B cell (primary cell): ENCODE data around the gene MPIG6B. TPM values are rescaled to one million over a fixed set of nuclear protein-coding genes. Genes with fewer than 3 reads are reported as not detected.

Experiments
- ATAC-seq: fragments of 200-7000 bp; cut with Tn5 transposase; one replicate; pipeline ENCODE4 v1.10.0; 2021; ENCODE audit warnings: low read depth, mild to moderate bottlenecking, moderate number of reproducible peaks, moderate library complexity
- CTCF ChIA-PET: fragments of 350-600 bp; sonication (Branson Sonifier 250); formaldehyde crosslinking; loops from one replicate; lab custom pipeline; 2021; ENCODE audit warnings: antibody characterized with exemption, inconsistent platforms; lab: Charles Lee
- POLR2A ChIA-PET: fragments of 350-600 bp; sonication (Branson Sonifier 250); formaldehyde crosslinking; loops from one replicate; lab custom pipeline; 2021; ENCODE audit warnings: antibody characterized with exemption; lab: Charles Lee
- DNase-seq: peaks from one replicate; pipeline ENCODE4 v3.0.0; 2013
- H2AFZ ChIP-seq: 2 replicates; pipeline ENCODE4 v1.6.1; 2012; ENCODE audit warnings: mild to moderate bottlenecking, low read depth, low read length; ENCODE audit not compliant: insufficient read depth, poor library complexity, severe bottlenecking
- H3K27ac ChIP-seq, 2 donors: 1 replicate in 1 of 2; 2 replicates in 1 of 2; pipeline ENCODE4 v1.5.1; 2012 to 2013; ENCODE audit warnings: low read length in 2 of 2, mild to moderate bottlenecking in 2 of 2, moderate library complexity in 1 of 2
- H3K27me3 ChIP-seq, 4 experiments: fragments of 200-600 bp in 1 of 4; sonication (generic) in 1 of 4; replicated peaks in 1 of 4; 1 replicate in 2 of 4; 2 replicates in 2 of 4; pipeline versions ENCODE4 v1.6.1 to v1.7.0; 2013 to 2016; ENCODE audit warnings: low read length in 3 of 4, mild to moderate bottlenecking in 2 of 4, mixed read lengths in 1 of 4, moderate library complexity in 1 of 4; ENCODE audit not compliant: insufficient read depth in 4 of 4, control insufficient read depth in 3 of 4; ENCODE audit errors: control extremely low read depth in 1 of 4
- H3K36me3 ChIP-seq, 2 experiments: replicated peaks in 1 of 2; 1 replicate in 1 of 2; 2 replicates in 1 of 2; pipeline versions ENCODE4 v1.6.1 to v1.7.1; 2013; ENCODE audit warnings: low read length in 1 of 2; ENCODE audit not compliant: insufficient read depth in 2 of 2, control insufficient read depth in 1 of 2; ENCODE audit errors: control extremely low read depth in 1 of 2, extremely low read depth in 1 of 2
- H3K4me1 ChIP-seq, 2 donors: fragments of 200-600 bp in 1 of 2; sonication (generic) in 1 of 2; 1 replicate in 1 of 2; 2 replicates in 1 of 2; pipeline versions ENCODE4 v1.5.1 to v1.6.1; 2013 to 2017; ENCODE audit warnings: low read length in 2 of 2; ENCODE audit not compliant: control insufficient read depth in 2 of 2, insufficient read depth in 2 of 2
- H3K4me2 ChIP-seq: replicated peaks from 2 replicates; pipeline ENCODE3; 2012; ENCODE audit warnings: mild to moderate bottlenecking, low read depth, low read length; ENCODE audit not compliant: poor library complexity, severe bottlenecking
- H3K4me3 ChIP-seq, 5 experiments: fragments of 200-600 bp in 1 of 5; sonication (generic) in 1 of 5; 1 replicate in 3 of 5; 2 replicates in 2 of 5; pipeline versions ENCODE4 v1.5.1 to v1.7.0; 2011 to 2016; ENCODE audit warnings: low read length in 4 of 5, mild to moderate bottlenecking in 4 of 5, low read depth in 2 of 5, control low read depth in 1 of 5, moderate library complexity in 1 of 5; ENCODE audit not compliant: insufficient read depth in 1 of 5; ENCODE audit errors: control extremely low read depth in 1 of 5, extremely low read depth in 1 of 5
- H3K79me2 ChIP-seq: fragments of 200-600 bp; sonication (generic); one replicate; pipeline ENCODE4 v1.6.0; 2016; ENCODE audit warnings: low read length; ENCODE audit not compliant: control insufficient read depth, insufficient read depth
- H3K9ac ChIP-seq: fragments of 200-600 bp; sonication (generic); 2 replicates; pipeline ENCODE4 v1.6.1; 2017; ENCODE audit warnings: mild to moderate bottlenecking, low read length, moderate library complexity
- H3K9me3 ChIP-seq, 3 donors: one replicate each; pipeline versions ENCODE4 v1.6.1 to v1.7.1; 2013; ENCODE audit warnings: low read length in 2 of 3; ENCODE audit not compliant: control insufficient read depth in 2 of 3, insufficient read depth in 1 of 3; ENCODE audit errors: control extremely low read depth in 1 of 3
- H4K20me1 ChIP-seq: 2 replicates; pipeline ENCODE4 v1.6.0; 2012; ENCODE audit warnings: mild to moderate bottlenecking, low read length; ENCODE audit not compliant: insufficient read depth, control insufficient read depth, poor library complexity, severe bottlenecking
- H3K27ac Mint-ChIP-seq: one replicate; pipeline ENCODE4 v1.8.0; 2021; ENCODE audit warnings: mixed read lengths
- H3K27me3 Mint-ChIP-seq: one replicate; pipeline ENCODE4 v1.8.0; 2021; ENCODE audit warnings: mixed read lengths
- H3K4me1 Mint-ChIP-seq: one replicate; pipeline ENCODE4 v1.8.0; 2021; ENCODE audit warnings: mixed read lengths
- H3K4me3 Mint-ChIP-seq: one replicate; pipeline ENCODE4 v1.8.0; 2021; ENCODE audit warnings: mixed read lengths
- H3K9me3 Mint-ChIP-seq: one replicate; pipeline ENCODE4 v1.8.0; 2022; ENCODE audit warnings: mixed read lengths; ENCODE audit not compliant: insufficient read depth
- EZH2 ChIP-seq: IDR thresholded peaks from 2 replicates; pipeline ENCODE4 v1.6.1; 2012; ENCODE audit warnings: borderline replicate concordance, low read depth, mild to moderate bottlenecking, moderate library complexity, low read length; ENCODE audit not compliant: insufficient read depth, poor library complexity, severe bottlenecking
- WGBS: methylation state at CpG from one replicate; pipeline ENCODE4 v1.1.5; 2013; ENCODE audit warnings: missing lambda C conversion rate; ENCODE audit not compliant: insufficient coverage; 5-methylcytosine and 5-hydroxymethylcytosine counted together
- intact Hi-C: fragments of 100-400 bp; cut with micrococcal nuclease; formaldehyde crosslinking; loops from one replicate; pipeline ENCODE4 v1.10.0; 2022
- polyA plus RNA-seq: library from polyadenylated mRNA; depleted of rRNA; stranded (reverse); fragments of >200 nt; gene quantifications from 2 replicates; pipeline ENCODE4 v1.2.3, GENCODE V29; 2012
- total RNA-seq, 2 donors: library from RNA; stranded (reverse); fragments of 120-200 nt in 1 of 2; gene quantifications; 1 replicate in 1 of 2; 2 replicates in 1 of 2; pipeline versions ENCODE4 v1.2.3 to v1.2.4, GENCODE V29; 2013 to 2022
- TF ChIP-seq, protein P1 (sequence below): fragments of 200-600 bp; IDR thresholded peaks from one replicate; pipeline ENCODE4 v1.8.0; 2022; ENCODE audit warnings: antibody characterized with exemption, mild to moderate bottlenecking

MPIG6B gene
- total and polyA plus RNA-seq, 2 donors (not counting 1 experiment from before 2014, with no cell fraction given), result 0.54 to 1.6 TPM

DNA sequence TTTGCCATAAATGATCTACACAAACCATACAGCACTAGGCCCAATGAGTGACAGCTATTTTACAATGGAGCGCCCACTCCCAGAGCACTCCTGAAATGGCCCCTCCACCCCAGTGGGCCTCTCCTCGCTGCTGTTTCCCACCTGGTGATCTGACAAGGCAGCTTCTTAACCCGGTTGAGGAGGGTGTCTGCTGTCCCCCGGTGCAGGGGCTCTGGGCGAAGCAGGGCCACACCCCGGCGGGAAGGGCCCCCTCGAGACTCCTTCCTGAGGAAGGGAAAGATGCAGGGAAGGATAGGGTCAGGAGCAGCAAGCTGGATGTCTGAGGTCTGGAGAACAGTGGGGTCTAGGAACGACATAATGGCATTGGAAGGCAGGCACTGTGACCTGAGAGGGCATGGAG is 30.3 kb upstream of the MPIG6B start:
- H3K9me3 Mint-ChIP-seq, result no peaks in the 10 kb centered on the region
- no peak for DNase-seq
- no peak overlapping the region for H3K9ac ChIP-seq
- H3K4me3 ChIP-seq, result no peak overlapping the region
- no peak for ATAC-seq
- H3K36me3 ChIP-seq, result peaks cover 0 to 81% of the 10 kb centered on the region in 2 experiments
- no peak overlapping the region for H2AFZ ChIP-seq
- no peak for TF ChIP-seq EZH2
- TF ChIP-seq, protein P1, sequence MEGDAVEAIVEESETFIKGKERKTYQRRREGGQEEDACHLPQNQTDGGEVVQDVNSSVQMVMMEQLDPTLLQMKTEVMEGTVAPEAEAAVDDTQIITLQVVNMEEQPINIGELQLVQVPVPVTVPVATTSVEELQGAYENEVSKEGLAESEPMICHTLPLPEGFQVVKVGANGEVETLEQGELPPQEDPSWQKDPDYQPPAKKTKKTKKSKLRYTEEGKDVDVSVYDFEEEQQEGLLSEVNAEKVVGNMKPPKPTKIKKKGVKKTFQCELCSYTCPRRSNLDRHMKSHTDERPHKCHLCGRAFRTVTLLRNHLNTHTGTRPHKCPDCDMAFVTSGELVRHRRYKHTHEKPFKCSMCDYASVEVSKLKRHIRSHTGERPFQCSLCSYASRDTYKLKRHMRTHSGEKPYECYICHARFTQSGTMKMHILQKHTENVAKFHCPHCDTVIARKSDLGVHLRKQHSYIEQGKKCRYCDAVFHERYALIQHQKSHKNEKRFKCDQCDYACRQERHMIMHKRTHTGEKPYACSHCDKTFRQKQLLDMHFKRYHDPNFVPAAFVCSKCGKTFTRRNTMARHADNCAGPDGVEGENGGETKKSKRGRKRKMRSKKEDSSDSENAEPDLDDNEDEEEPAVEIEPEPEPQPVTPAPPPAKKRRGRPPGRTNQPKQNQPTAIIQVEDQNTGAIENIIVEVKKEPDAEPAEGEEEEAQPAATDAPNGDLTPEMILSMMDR, result no peak
- H3K27ac Mint-ChIP-seq, result no peak overlapping the region
- H3K4me3 Mint-ChIP-seq, result no peak overlapping the region
- intact Hi-C loops, result no loop called here
- no peaks in the 10 kb centered on the region for H4K20me1 ChIP-seq
- POLR2A ChIA-PET, result interaction anchor here (0.5 to 0.6 kb wide), 4 partner anchors 8 to 273 kb away, joined by 3 to 5 read pairs (median 4); no protein-coding TSS in a partner anchor
- H3K4me1 ChIP-seq, result peaks cover 10 to 18% of the 10 kb centered on the region in 2 donors
- H3K79me2 ChIP-seq, result no peaks in the 10 kb centered on the region
- no peak overlapping the region for H3K4me2 ChIP-seq
- no peaks in the 10 kb centered on the region for H3K9me3 ChIP-seq
- WGBS, result 94% methylated on average over 8 of the region's 9 CpGs
- no peaks in the 10 kb centered on the region for H3K27me3 ChIP-seq
- H3K27me3 Mint-ChIP-seq, result no peaks in the 10 kb centered on the region
- CTCF ChIA-PET, result interaction anchor here (0.5 to 0.9 kb wide), 2 partner anchors 142 to 294 kb away, joined by 4 read pairs; no protein-coding TSS in a partner anchor
- peaks cover 17% of the 10 kb centered on the region for H3K4me1 Mint-ChIP-seq
- no peak overlapping the region for H3K27ac ChIP-seq

DNA sequence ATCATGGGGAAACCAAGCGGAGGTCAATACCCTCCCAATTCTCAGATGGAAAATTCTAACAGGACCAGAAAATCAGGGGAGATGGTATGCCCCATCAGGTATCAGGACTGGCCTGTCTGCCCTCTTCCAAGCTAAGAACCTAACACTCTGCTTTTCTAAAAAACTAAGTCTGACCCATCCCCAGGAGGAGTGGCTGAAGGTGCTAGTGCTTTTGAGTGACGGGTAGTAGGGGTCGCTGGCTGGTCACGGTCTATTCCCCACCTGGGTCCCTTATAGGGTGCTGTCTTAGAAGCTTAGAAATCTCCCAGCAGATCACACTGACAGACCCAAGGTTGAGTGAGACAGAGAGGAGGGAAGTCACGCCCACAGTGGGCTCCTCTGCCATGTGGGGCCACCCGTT is 29.6 kb upstream of the MPIG6B start:
- ATAC-seq (no peak), DNase-seq (no peak)
- no peaks in the 10 kb centered on the region for H3K79me2 ChIP-seq
- H3K4me2 ChIP-seq, result no peak overlapping the region
- Mint-ChIP-seq H3K27me3 (no peaks in the 10 kb centered on the region), H3K9me3 (no peaks in the 10 kb centered on the region), H3K4me3 (no peak overlapping the region), H3K27ac (no peak overlapping the region), H3K4me1 (peaks cover 19% of the 10 kb centered on the region)
- H3K27me3 ChIP-seq, result no peaks in the 10 kb centered on the region
- no peak overlapping the region for H3K9ac ChIP-seq
- ChIA-PET POLR2A (interaction anchor here (0.6 kb wide), 1 partner anchor 273 kb away, joined by 4 read pairs; no protein-coding TSS in a partner anchor), CTCF (interaction anchor here (0.5 to 1.3 kb wide), 3 partner anchors 9 to 294 kb away, joined by 3 to 4 read pairs (median 3); no protein-coding TSS in a partner anchor)
- no peak for TF ChIP-seq EZH2
- TF ChIP-seq, protein P1, result no peak
- no peak overlapping the region for H2AFZ ChIP-seq
- H3K27ac ChIP-seq, result no peak overlapping the region
- H3K9me3 ChIP-seq, result no peaks in the 10 kb centered on the region
- no peaks in the 10 kb centered on the region for H4K20me1 ChIP-seq
- H3K4me1 ChIP-seq, result peaks cover 10 to 18% of the 10 kb centered on the region in 2 donors
- no peak overlapping the region for H3K4me3 ChIP-seq
- peaks cover 0 to 77% of the 10 kb centered on the region in 2 experiments for H3K36me3 ChIP-seq
- 100% methylated on average over 1 of the region's 6 CpGs for WGBS
- intact Hi-C loops, result no loop called here
